GM23338 (cell line): ENCODE measurements around the gene RTN4RL2.

Source experiments
- EZH2 ChIP-seq: fragments of 200-600 bp; sonication (generic); IDR thresholded peaks from one replicate; pipeline ENCODE4 v1.8.0; 2017; ENCODE audit warnings: antibody characterized with exemption, mild to moderate bottlenecking, low read depth; ENCODE audit not compliant: unreplicated experiment
- POLR2AphosphoS5 ChIP-seq: IDR thresholded peaks from 2 replicates; pipeline ENCODE4 v1.6.1; 2016; ENCODE audit warnings: antibody characterized with exemption, low read depth
- TF ChIP-seq, protein P1 (sequence below), 2 experiments: fragments of 200-600 bp in 1 of 2; sonication (generic) in 1 of 2; conservative IDR thresholded peaks; 2 replicates each; pipeline versions ENCODE4 v1.5.1 to v1.6.1; 2016 to 2017; ENCODE audit warnings: antibody characterized with exemption in 2 of 2, low read depth in 2 of 2, mild to moderate bottlenecking in 2 of 2, moderate library complexity in 1 of 2
- TF ChIP-seq, protein P2 (sequence below): IDR thresholded peaks from 2 replicates; pipeline ENCODE4 v1.6.1; 2016; ENCODE audit warnings: antibody characterized with exemption

DNA sequence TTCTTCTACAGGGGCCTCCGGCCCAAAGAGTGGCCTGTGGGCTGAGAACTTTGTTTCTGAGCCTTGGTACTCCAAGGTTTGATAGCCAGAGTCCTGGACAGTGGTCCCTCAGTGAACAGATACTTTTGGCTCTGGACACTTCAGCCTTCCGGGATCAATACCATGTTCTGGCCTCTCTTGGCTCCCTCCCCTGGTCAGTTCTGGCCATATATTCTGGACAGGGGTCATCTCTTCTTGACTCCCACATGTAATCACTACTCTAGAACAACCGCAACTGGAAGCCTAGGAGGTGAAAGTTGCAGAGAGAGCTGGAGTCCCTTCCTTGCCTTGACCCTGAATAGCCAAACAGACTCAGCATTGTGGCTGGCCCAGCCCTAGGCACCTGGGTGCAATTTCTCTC is 2.3 kb downstream of the RTN4RL2 start:
- TF ChIP-seq, protein P1, sequence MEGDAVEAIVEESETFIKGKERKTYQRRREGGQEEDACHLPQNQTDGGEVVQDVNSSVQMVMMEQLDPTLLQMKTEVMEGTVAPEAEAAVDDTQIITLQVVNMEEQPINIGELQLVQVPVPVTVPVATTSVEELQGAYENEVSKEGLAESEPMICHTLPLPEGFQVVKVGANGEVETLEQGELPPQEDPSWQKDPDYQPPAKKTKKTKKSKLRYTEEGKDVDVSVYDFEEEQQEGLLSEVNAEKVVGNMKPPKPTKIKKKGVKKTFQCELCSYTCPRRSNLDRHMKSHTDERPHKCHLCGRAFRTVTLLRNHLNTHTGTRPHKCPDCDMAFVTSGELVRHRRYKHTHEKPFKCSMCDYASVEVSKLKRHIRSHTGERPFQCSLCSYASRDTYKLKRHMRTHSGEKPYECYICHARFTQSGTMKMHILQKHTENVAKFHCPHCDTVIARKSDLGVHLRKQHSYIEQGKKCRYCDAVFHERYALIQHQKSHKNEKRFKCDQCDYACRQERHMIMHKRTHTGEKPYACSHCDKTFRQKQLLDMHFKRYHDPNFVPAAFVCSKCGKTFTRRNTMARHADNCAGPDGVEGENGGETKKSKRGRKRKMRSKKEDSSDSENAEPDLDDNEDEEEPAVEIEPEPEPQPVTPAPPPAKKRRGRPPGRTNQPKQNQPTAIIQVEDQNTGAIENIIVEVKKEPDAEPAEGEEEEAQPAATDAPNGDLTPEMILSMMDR (conservative IDR thresholded peaks at IDR 0.05; ENCODE audit: low read depth in 2 of 2) = no peak
- TF ChIP-seq, protein P2, sequence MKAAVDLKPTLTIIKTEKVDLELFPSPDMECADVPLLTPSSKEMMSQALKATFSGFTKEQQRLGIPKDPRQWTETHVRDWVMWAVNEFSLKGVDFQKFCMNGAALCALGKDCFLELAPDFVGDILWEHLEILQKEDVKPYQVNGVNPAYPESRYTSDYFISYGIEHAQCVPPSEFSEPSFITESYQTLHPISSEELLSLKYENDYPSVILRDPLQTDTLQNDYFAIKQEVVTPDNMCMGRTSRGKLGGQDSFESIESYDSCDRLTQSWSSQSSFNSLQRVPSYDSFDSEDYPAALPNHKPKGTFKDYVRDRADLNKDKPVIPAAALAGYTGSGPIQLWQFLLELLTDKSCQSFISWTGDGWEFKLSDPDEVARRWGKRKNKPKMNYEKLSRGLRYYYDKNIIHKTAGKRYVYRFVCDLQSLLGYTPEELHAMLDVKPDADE = no peak
- no peak for TF ChIP-seq POLR2AphosphoS5
- no peak for TF ChIP-seq EZH2
